Smooth muscle cell (in vitro differentiated cells): ENCODE measurements around the gene CLN3. TPM values are rescaled to one million over a fixed set of nuclear protein-coding genes. Genes with fewer than 3 reads are reported as not detected.

Source experiments
- DNase-seq: peaks from one replicate; lab custom pipeline; 2025; ENCODE audit not compliant: unreplicated experiment; lab: John Stamatoyannopoulos, UW
- H2AFZ ChIP-seq: fragments of 200-600 bp; sonication (generic); 2 replicates; pipeline ENCODE4 v1.6.0; 2016; ENCODE audit warnings: antibody characterized with exemption, low read depth, mild to moderate bottlenecking
- H3F3A ChIP-seq: fragments of 200-600 bp; sonication (generic); 2 replicates; pipeline ENCODE4 v1.6.0; 2017; ENCODE audit warnings: antibody characterized with exemption, low read depth
- H3K27ac ChIP-seq: fragments of 200-600 bp; sonication (generic); 2 replicates; pipeline ENCODE4 v1.5.1; 2016; ENCODE audit warnings: low read depth, mild to moderate bottlenecking
- H3K27me3 ChIP-seq: fragments of 200-600 bp; sonication (generic); 2 replicates; pipeline ENCODE4 v1.6.1; 2016; ENCODE audit warnings: low read depth, mild to moderate bottlenecking
- H3K36me3 ChIP-seq: fragments of 200-600 bp; sonication (generic); 2 replicates; pipeline ENCODE4 v1.5.1; 2016; ENCODE audit warnings: low read depth
- H3K4me1 ChIP-seq: fragments of 200-600 bp; sonication (generic); 2 replicates; pipeline ENCODE4 v1.5.1; 2016; ENCODE audit warnings: low read depth
- H3K4me2 ChIP-seq: fragments of 200-600 bp; sonication (generic); 2 replicates; pipeline ENCODE4 v1.6.0; 2016; ENCODE audit warnings: mild to moderate bottlenecking
- H3K4me3 ChIP-seq: fragments of 200-600 bp; sonication (generic); 2 replicates; pipeline ENCODE4 v1.5.1; 2016; ENCODE audit warnings: mild to moderate bottlenecking
- H3K79me2 ChIP-seq: fragments of 200-600 bp; sonication (generic); 2 replicates; pipeline ENCODE4 v1.6.0; 2016; ENCODE audit warnings: low read depth, mild to moderate bottlenecking
- H3K9ac ChIP-seq: fragments of 200-600 bp; sonication (generic); 2 replicates; pipeline ENCODE4 v1.6.0; 2016; ENCODE audit warnings: low read depth
- H3K9me3 ChIP-seq: fragments of 200-600 bp; sonication (generic); replicated peaks from 2 replicates; pipeline ENCODE4 v1.5.1; 2016; ENCODE audit warnings: low read depth
- H4K20me1 ChIP-seq: fragments of 200-600 bp; sonication (generic); 2 replicates; pipeline ENCODE4 v1.6.0; 2016; ENCODE audit warnings: low read depth
- CTCF ChIP-seq: fragments of 200-600 bp; sonication (generic); IDR thresholded peaks from 2 replicates; pipeline ENCODE4 v1.5.1; 2017; ENCODE audit warnings: borderline replicate concordance, mild to moderate bottlenecking, antibody characterized with exemption; ENCODE audit not compliant: insufficient read depth, poor library complexity, severe bottlenecking
- WGBS: methylation state at CpG from one replicate; pipeline ENCODE4 v1.1.7; 2016; ENCODE audit warnings: low lambda C conversion rate; 5-methylcytosine and 5-hydroxymethylcytosine counted together
- polyA plus RNA-seq: library from polyadenylated mRNA; unstranded; fragments of >200 nt; fragmentation: Nextera tagmentation; extraction: Ambion mirVana; gene quantifications from 2 replicates; pipeline ENCODE4 v1.2.1, GENCODE V29; 2016
- total RNA-seq: library from RNA; depleted of rRNA; stranded (reverse); fragments of >200 nt; gene quantifications from 2 replicates; pipeline ENCODE4 v1.2.3, GENCODE V29; 2014

The CLN3 gene
- total and polyA plus RNA-seq, 2 experiments from 2014 or later, result 10.5 to 19.6 TPM

DNA sequence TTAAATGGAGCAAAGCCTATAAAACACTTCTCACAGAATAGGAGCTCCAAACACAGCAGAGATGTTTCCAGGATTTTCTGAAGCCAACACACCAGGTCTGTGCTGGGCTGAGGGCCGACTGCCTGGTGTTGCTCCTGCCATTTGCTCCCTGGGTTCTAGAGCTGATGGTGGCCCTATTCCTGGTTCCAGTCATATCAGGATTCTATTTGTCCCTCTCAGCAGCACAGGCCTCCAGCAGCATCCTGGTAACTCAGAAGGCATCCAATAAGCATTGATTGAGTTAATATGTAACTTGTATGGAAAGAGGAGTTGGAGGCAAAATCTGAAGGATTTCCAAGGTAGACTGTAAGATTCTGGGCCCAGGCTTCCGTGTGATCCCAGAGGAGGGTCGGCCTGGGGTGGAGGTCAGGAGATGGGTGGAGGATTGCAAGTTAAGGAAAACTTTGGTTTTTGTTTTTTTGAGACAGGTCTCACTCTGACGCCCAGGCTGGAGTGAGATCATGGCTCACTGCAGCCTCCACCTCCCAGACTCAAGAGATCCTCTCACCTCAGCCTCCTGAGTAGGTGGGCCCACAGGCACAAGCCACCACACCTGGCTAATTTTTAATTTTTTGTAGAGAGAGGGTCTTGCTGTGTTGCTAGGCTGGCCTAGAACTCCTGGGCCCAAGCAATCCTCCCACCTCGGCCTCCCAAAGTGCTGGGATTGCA lies 41.2 kb upstream of the CLN3 start:
- H2AFZ ChIP-seq, result no peak overlapping the region
- peaks cover 8% of the 10 kb centered on the region for H3K4me1 ChIP-seq
- H3F3A ChIP-seq, result no peaks in the 10 kb centered on the region
- TF ChIP-seq CTCF, result no peak
- no peaks in the 10 kb centered on the region for H3K36me3 ChIP-seq
- no peaks in the 10 kb centered on the region for H4K20me1 ChIP-seq
- no peaks in the 10 kb centered on the region for H3K27me3 ChIP-seq
- H3K4me2 ChIP-seq, result no peak overlapping the region
- WGBS, result 98% methylated on average over 5 of the region's 5 CpGs
- H3K4me3 ChIP-seq, result no peak overlapping the region
- no peaks in the 10 kb centered on the region for H3K79me2 ChIP-seq
- no peak for DNase-seq
- H3K9me3 ChIP-seq, result no peaks in the 10 kb centered on the region
- no peak overlapping the region for H3K27ac ChIP-seq
- no peak overlapping the region for H3K9ac ChIP-seq

DNA sequence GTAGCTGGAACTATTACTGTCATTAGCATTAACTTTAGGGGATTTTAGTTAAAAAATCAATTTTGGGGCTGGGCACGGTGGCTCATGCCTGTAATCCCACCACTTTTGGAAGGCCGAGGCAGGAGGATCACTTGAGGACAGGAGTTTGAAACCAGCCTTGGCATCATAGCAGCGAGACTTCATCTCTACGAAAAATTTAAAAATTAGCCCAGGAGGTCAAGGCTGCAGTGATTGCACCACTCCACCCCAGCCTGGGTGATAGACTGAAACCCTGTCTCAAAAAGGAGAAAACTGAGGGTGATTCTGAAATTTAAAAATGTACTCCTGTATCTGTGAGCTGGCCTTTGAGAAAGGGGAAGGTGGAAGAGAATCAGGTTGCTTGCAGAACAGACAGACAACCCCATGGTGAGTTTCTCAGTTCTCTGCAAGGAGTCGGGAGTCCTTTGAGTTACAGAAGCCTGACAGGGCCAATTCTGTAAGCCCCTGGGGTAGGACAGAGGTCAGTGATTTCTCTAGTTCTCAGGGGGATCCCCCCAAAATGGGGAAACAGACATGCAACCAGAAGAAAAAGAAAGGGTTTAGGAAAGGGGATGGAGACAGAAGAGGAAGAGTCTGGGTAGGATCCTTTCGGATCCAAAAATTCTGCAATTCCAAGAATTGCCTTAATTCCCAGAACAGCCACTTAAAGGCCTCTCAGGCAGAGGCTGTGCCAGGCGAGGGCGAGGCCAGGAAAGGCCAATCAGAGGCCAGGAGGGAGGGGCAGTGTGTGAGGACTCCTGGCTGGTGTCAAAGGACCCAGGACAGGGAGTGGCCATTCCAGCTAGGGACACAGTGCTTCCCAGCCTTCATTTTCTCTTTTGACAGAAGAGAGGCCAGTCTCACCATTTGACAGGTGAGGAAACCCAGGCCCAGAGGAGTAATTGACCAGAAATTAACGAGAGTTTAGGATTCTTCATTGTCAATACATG lies 40.2 kb upstream of the CLN3 start:
- Histone ChIP-seq H3K9me3 (no peaks in the 10 kb centered on the region), H3K36me3 (no peaks in the 10 kb centered on the region), H3K4me3 (no peak overlapping the region), H3K79me2 (no peaks in the 10 kb centered on the region), H3K4me2 (no peak overlapping the region), H3F3A (no peaks in the 10 kb centered on the region), H4K20me1 (no peaks in the 10 kb centered on the region), H3K9ac (no peak overlapping the region), H3K27ac (no peak overlapping the region), H3K27me3 (no peaks in the 10 kb centered on the region), H2AFZ (no peak overlapping the region), H3K4me1 (peaks cover 8% of the 10 kb centered on the region)
- no peak for DNase-seq
- 70% methylated on average over 9 of the region's 9 CpGs for WGBS
- no peak for TF ChIP-seq CTCF

GRCh38 chr16:28529124-28529523 lies 37.2 kb upstream of the CLN3 start:
- H3K79me2 ChIP-seq, result no peaks in the 10 kb centered on the region
- H3K9me3 ChIP-seq, result no peaks in the 10 kb centered on the region
- H3K4me3 ChIP-seq, result no peak overlapping the region
- H2AFZ ChIP-seq, result no peak overlapping the region
- H3K36me3 ChIP-seq, result no peaks in the 10 kb centered on the region
- H4K20me1 ChIP-seq, result no peaks in the 10 kb centered on the region
- no peak for DNase-seq
- H3K27ac ChIP-seq, result no peak overlapping the region
- H3K4me1 ChIP-seq, result peaks cover 8% of the 10 kb centered on the region
- H3K4me2 ChIP-seq, result no peak overlapping the region
- H3K9ac ChIP-seq, result no peak overlapping the region
- H3F3A ChIP-seq, result no peaks in the 10 kb centered on the region
- no peak for TF ChIP-seq CTCF
- H3K27me3 ChIP-seq, result no peaks in the 10 kb centered on the region
